SH-SY5Y (cell line): ENCODE data around the gene FEV.

Source experiments
- GATA2 ChIP-seq: IDR thresholded peaks from 2 replicates; pipeline ENCODE4 v1.6.1; 2011; ENCODE audit warnings: mild to moderate bottlenecking, low read depth, low read length
- GATA3 ChIP-seq: IDR thresholded peaks from 2 replicates; pipeline ENCODE4 v1.6.1; 2011; ENCODE audit warnings: low read depth, mild to moderate bottlenecking, low read length, moderate library complexity

Gene FEV

GRCh38 chr2:218985021-218985324, at the start of gene FEV:
TSS of gene FEV (minus strand) at chr2:218985184. CDS start at chr2:218985075, 109 bp downstream.
- no peak for TF ChIP-seq GATA2
- no peak for TF ChIP-seq GATA3

GRCh38 chr2:219032051-219032745, 47.2 kb upstream of the FEV start:
- TF ChIP-seq GATA3 = no peak
- TF ChIP-seq GATA2 = no peak

GRCh38 chr2:219031005-219031738, 46.2 kb upstream of the FEV start:
- TF ChIP-seq GATA3 (no peak), GATA2 (no peak)

- TF ChIP-seq GATA3 = no peak
- no peak for TF ChIP-seq GATA2
These were observed 45.4 kb upstream of the FEV start for GRCh38 chr2:219030177-219030940.

- TF ChIP-seq GATA3 = no peak
- no peak for TF ChIP-seq GATA2
These were observed 44.8 kb upstream of the FEV start for GRCh38 chr2:219029829-219030165.

GRCh38 chr2:219028996-219029828, 44.2 kb upstream of the FEV start:
- no peak for TF ChIP-seq GATA2
- TF ChIP-seq GATA3 = no peak

GRCh38 chr2:219028141-219028540, 43.2 kb upstream of the FEV start:
- no peak for TF ChIP-seq GATA2
- no peak for TF ChIP-seq GATA3

GRCh38 chr2:219027511-219028055, 42.6 kb upstream of the FEV start:
- no peak for TF ChIP-seq GATA3

- no peak for TF ChIP-seq GATA2
- TF ChIP-seq GATA3 = no peak
These were observed 42.0 kb upstream of the FEV start for GRCh38 chr2:219026946-219027345.

GRCh38 chr2:219025637-219026585, 40.9 kb upstream of the FEV start:
- TF ChIP-seq GATA2 = no peak
- TF ChIP-seq GATA3 = no peak

- TF ChIP-seq GATA2 (no peak), GATA3 (no peak)
These were observed 39.1 kb upstream of the FEV start for GRCh38 chr2:219024059-219024458.

GRCh38 chr2:219023045-219023605, 38.1 kb upstream of the FEV start:
- TF ChIP-seq GATA2 = no peak
- no peak for TF ChIP-seq GATA3
